GM23248 (cell line): Measurements from ENCODE around the gene DNAJC30.

Experiments
- EZH2 ChIP-seq: fragments of 200-600 bp; sonication (generic); IDR thresholded peaks from 2 replicates; pipeline ENCODE4 v1.6.1; 2018; ENCODE audit warnings: antibody characterized with exemption, mild to moderate bottlenecking; ENCODE audit not compliant: insufficient read depth, poor library complexity, severe bottlenecking
- EZH2phosphoT487 ChIP-seq: fragments of 200-600 bp; sonication (generic); IDR thresholded peaks from 2 replicates; pipeline ENCODE4 v1.6.1; 2018; ENCODE audit warnings: antibody characterized with exemption, moderate library complexity, mild to moderate bottlenecking, low read depth; ENCODE audit not compliant: insufficient read depth

DNA sequence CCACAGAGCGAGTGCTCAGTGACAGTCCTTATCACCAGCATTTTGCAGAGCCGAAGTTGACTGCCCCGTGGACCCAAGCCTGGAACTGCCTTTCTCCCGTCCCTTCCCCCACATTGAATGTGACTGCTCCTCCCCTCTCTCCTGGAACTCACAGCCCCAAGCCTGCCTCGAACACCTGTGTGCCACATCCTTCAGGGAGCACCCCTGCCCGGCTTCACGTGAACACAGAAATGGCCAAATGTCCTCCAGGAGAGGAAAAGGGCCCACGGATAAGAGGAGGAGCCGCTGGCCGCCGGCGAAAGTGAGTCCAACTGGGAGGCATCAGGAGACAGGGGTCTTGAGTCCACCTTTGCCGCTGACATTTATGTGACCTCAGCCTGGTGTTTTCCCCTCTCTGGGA is 20.0 kb upstream of the DNAJC30 start:
- no peak for TF ChIP-seq EZH2
- no peak for TF ChIP-seq EZH2phosphoT487
